ENCODE results near the gene CERKL. TPM values are rescaled to one million over a fixed set of nuclear protein-coding genes. Genes with fewer than 3 reads are reported as not detected.

The CERKL gene
- total and polyA plus RNA-seq, 2 of the 13 experiments (the other 11 are each of a cell fraction or from before 2014, with no cell fraction given): not detected

GRCh38 chr2:181576431-181576830 lies 80.5 kb downstream of the CERKL start:
- TF ChIP-seq ZNF772 (CRISPR knock-in tag; IDR thresholded peaks at IDR 0.05): no peak
- no peak for TF ChIP-seq ZNF639 (CRISPR knock-in tag; conservative IDR thresholded peaks at IDR 0.05)
- TF ChIP-seq ASH2L (IDR thresholded peaks at IDR 0.05; ENCODE audit: insufficient read length, low read depth, low read length): no peak
- CTCF ChIA-PET (ENCODE audit: low intra/inter-chr PET ratio, low total read pairs): no interaction called here
- no peak overlapping the region for H3K9ac ChIP-seq (ENCODE audit: insufficient read depth, low read depth, low read length)
- no peaks in the 10 kb centered on the region for H3K9me3 ChIP-seq (ENCODE audit: low read length)
- intact Hi-C loops (cut with micrococcal nuclease; ENCODE audit: unreplicated experiment): no loop called here
- H3K4me1 ChIP-seq (ENCODE audit: insufficient read depth, low read length): no peaks in the 10 kb centered on the region
- H3K27ac ChIP-seq (ENCODE audit: extremely low read length, insufficient read depth, low read length): no peak overlapping the region
- no peaks in the 10 kb centered on the region for H3K36me3 ChIP-seq (replicated peaks in 1 of 2; ENCODE audit: control insufficient read depth in 1 of 2, insufficient read depth in 2 of 2, low read length in 2 of 2)
- BruUV-seq (replicated peaks): no TSS peak
- ATAC-seq: no peak
- 14% methylated on average over 5 of the region's 5 CpGs for WGBS (ENCODE audit: low lambda C conversion rate)
- POLR2A ChIA-PET: no interaction called here
- peak; percentile 28 for FAIRE-seq
- no peaks in the 10 kb centered on the region for H3K79me2 ChIP-seq (ENCODE audit: insufficient read depth, low read length)
- no peak overlapping the region for H3K4me2 ChIP-seq (ENCODE audit: low read depth, low read length)
- H3K27me3 ChIP-seq (ENCODE audit: control insufficient read depth in 1 of 2, insufficient read depth in 2 of 2, low read length in 2 of 2): no peaks in the 10 kb centered on the region
- DNase-seq (ENCODE audit: low spot score): no peak
- no peaks in the 10 kb centered on the region for H4K20me1 ChIP-seq (ENCODE audit: insufficient read depth, low read length)
- no peak overlapping the region for H3K4me3 ChIP-seq (replicated peaks in 1 of 3; ENCODE audit: insufficient read depth in 1 of 3, low read depth in 2 of 3, low read length in 3 of 3)
- no peak overlapping the region for H2AFZ ChIP-seq (ENCODE audit: low read length)
- in situ Hi-C loops (cut with HindIII; ENCODE audit: extremely low pct_ligation_motif_present, low pct_unique_long_range_greater_than_20kb): no loop called here

GRCh38 chr2:181575650-181576025 lies 81.3 kb downstream of the CERKL start:
- no peak overlapping the region for H2AFZ ChIP-seq (ENCODE audit: low read length)
- TF ChIP-seq HNF4A (CRISPR knock-in tag; IDR thresholded peaks at IDR 0.05) (no peak), JUND (CRISPR knock-in tag; IDR thresholded peaks at IDR 0.05) (no peak), REXO4 (CRISPR knock-in tag; IDR thresholded peaks at IDR 0.05; ENCODE audit: borderline replicate concordance) (no peak), HOMEZ (CRISPR knock-in tag; IDR thresholded peaks at IDR 0.05; ENCODE audit: low read depth) (no peak), SNAPC4 (CRISPR knock-in tag; IDR thresholded peaks at IDR 0.05) (no peak), KAT8 (CRISPR knock-in tag; IDR thresholded peaks at IDR 0.05) (no peak), ZNF225 (CRISPR knock-in tag; IDR thresholded peaks at IDR 0.05) (no peak), ZNF672 (CRISPR knock-in tag; IDR thresholded peaks at IDR 0.05) (no peak), RNF2 (conservative IDR thresholded peaks at IDR 0.05; ENCODE audit: low read depth) (no peak)

More at GRCh38 chr2:181575650-181576025, 81.3 kb downstream of the CERKL start:
- ATAC-seq (no peak), FAIRE-seq (no peak), DNase-seq (ENCODE audit: low spot score) (no peak)
- ChIA-PET POLR2A (no interaction called here), CTCF (ENCODE audit: low intra/inter-chr PET ratio, low total read pairs) (interaction anchor here (1.1 kb wide), 1 partner anchor 139 kb away, joined by 5 read pairs; no protein-coding TSS in a partner anchor)
- in situ Hi-C loops (cut with HindIII; ENCODE audit: extremely low pct_ligation_motif_present, low pct_unique_long_range_greater_than_20kb): no loop called here
- H3K4me2 ChIP-seq (ENCODE audit: low read depth, low read length): no peak overlapping the region
- no peaks in the 10 kb centered on the region for H3K9me3 ChIP-seq (ENCODE audit: low read length)
- WGBS (ENCODE audit: low lambda C conversion rate): 22% methylated on average over 2 of the region's 2 CpGs
- H3K79me2 ChIP-seq (ENCODE audit: insufficient read depth, low read length): no peaks in the 10 kb centered on the region
- no TSS peak for BruUV-seq (replicated peaks)
- H3K27me3 ChIP-seq (ENCODE audit: control insufficient read depth in 1 of 2, insufficient read depth in 2 of 2, low read length in 2 of 2): no peaks in the 10 kb centered on the region
- no peak overlapping the region for H3K27ac ChIP-seq (ENCODE audit: extremely low read length, insufficient read depth, low read length)
- no peaks in the 10 kb centered on the region for H3K4me1 ChIP-seq (ENCODE audit: insufficient read depth, low read length)
- no peak overlapping the region for H3K9ac ChIP-seq (ENCODE audit: insufficient read depth, low read depth, low read length)
- H4K20me1 ChIP-seq (ENCODE audit: insufficient read depth, low read length): no peaks in the 10 kb centered on the region
- intact Hi-C loops (cut with micrococcal nuclease; ENCODE audit: unreplicated experiment): no loop called here
- H3K4me3 ChIP-seq (replicated peaks in 1 of 3; ENCODE audit: insufficient read depth in 1 of 3, low read depth in 2 of 3, low read length in 3 of 3): no peak overlapping the region
- no peaks in the 10 kb centered on the region for H3K36me3 ChIP-seq (replicated peaks in 1 of 2; ENCODE audit: control insufficient read depth in 1 of 2, insufficient read depth in 2 of 2, low read length in 2 of 2)
